Heart right ventricle (tissue), 16 donors: Measurements from ENCODE around the gene PYGB. TPM values are rescaled to one million over a fixed set of nuclear protein-coding genes. Genes with fewer than 3 reads are reported as not detected.

Experiments used
- ATAC-seq, 8 donors: fragments of 200-7000 bp; cut with Tn5 transposase; one replicate each; pipeline ENCODE4 v1.9.1; 2020; ENCODE audit warnings: mild to moderate bottlenecking in 8 of 8, moderate library complexity in 8 of 8, moderate number of reproducible peaks in 1 of 8
- DNase-seq, 2 donors: peaks; one replicate each; pipeline ENCODE4 v3.0.0-alpha.2; 2020
- H3K27ac ChIP-seq, 10 donors: fragments of 200-600 bp; sonication (generic) in 2 of 10; one replicate each; pipeline versions ENCODE4 v1.5.0 to v1.8.0; 2020 to 2022; ENCODE audit warnings: mild to moderate bottlenecking in 3 of 10
- H3K27me3 ChIP-seq, 7 donors: fragments of 200-600 bp; one replicate each; pipeline ENCODE4 v1.8.0; 2021 to 2022; ENCODE audit warnings: mild to moderate bottlenecking in 2 of 7
- H3K36me3 ChIP-seq, 9 donors: fragments of 200-600 bp; sonication (generic) in 1 of 9; one replicate each; pipeline versions ENCODE4 v1.5.0 to v1.8.0; 2020 to 2022; ENCODE audit warnings: mild to moderate bottlenecking in 2 of 9
- H3K4me1 ChIP-seq, 9 donors: fragments of 200-600 bp; sonication (generic) in 1 of 9; one replicate each; pipeline versions ENCODE4 v1.5.0 to v1.8.0; 2020 to 2022; ENCODE audit warnings: mild to moderate bottlenecking in 4 of 9
- H3K4me3 ChIP-seq, 10 donors: fragments of 200-600 bp; sonication (generic) in 2 of 10; one replicate each; pipeline versions ENCODE4 v1.5.0 to v1.8.0; 2020 to 2022; ENCODE audit warnings: mild to moderate bottlenecking in 7 of 10, moderate library complexity in 2 of 10
- H3K9me3 ChIP-seq, 11 donors: fragments of 200-600 bp in 10 of 11; sonication (generic) in 2 of 11; one replicate each; pipeline versions ENCODE4 v1.5.0 to v1.8.0; 2013 to 2022; ENCODE audit warnings: mild to moderate bottlenecking in 2 of 11, control low read depth in 1 of 11, moderate library complexity in 1 of 11
- CTCF ChIP-seq, 9 donors: fragments of 200-600 bp; sonication (generic) in 2 of 9; IDR thresholded peaks; one replicate each; pipeline versions ENCODE4 v1.5.0 to v1.8.0; 2021 to 2022; ENCODE audit warnings: antibody characterized with exemption in 9 of 9, mild to moderate bottlenecking in 5 of 9, moderate library complexity in 1 of 9
- WGBS, 2 donors: extraction: QIAGEN DNeasy Blood & Tissue Kit; methylation state at CpG; one replicate each; pipeline ENCODE4 v1.1.7; 2013; ENCODE audit warnings: inconsistent platforms in 1 of 2; 5-methylcytosine and 5-hydroxymethylcytosine counted together
- intact Hi-C, 10 donors: fragments of 100-400 bp; cut with DNase I; formaldehyde crosslinking; loops; one replicate each; pipeline versions ENCODE4 v1.11.1 to v1.14.2; 2022
- polyA plus RNA-seq, 2 donors: library from polyadenylated mRNA; stranded (reverse); fragments of 200-250 nt; gene quantifications; one replicate each; pipeline ENCODE4 v1.2.3, GENCODE V29; 2013
- total RNA-seq, 10 donors: library from RNA; stranded (reverse); fragmentation: NEBNext Ultra II Directional in 3 of 10; extraction: Animal tissue kit (Norgen Biotek cat#: 25700) in 3 of 10; gene quantifications; one replicate each; pipeline versions ENCODE4 v1.2.1 to v1.2.4, GENCODE V29; 2021 to 2023
- donor health status: Arrhythmogenic right ventricular cardiomyopathy.
- donor health status: ischemic (EF 13 %, LVEDD 7.1; RV severe dilation, severe dysfunction).
- donor health status: healthy with polysubstance abuse.
- donor health status: DM: no; HTN: yes; CAD: no.
- donor health status: DM: no; HTN: no; CAD: no.
- donor health status: ischemic (EF 25% LVEDD 6.9; RV normal size, moderate dysfunction).
- donor health status: ischemic (EF 25% LVEDD 5.7; RV mildly dilated, moderate dysfunction).
- donor health status: healthy.
- donor health status: DM: yes; HTN: yes; CAD: no.
- donor health status: Ischemic cardiomyopathy.
- donor health status: ischemic (EF 35%, LVEDD 5.7; RV mildly dilated, moderate dysfunction).
- donor health status: nonischemic (EF 11% LVEDD 7.7; RV severe dilation, severe dysfunction).
- donor health status: DM: yes; HTN: yes; CAD: no.
- donor health status: PGD.
- donor health status: ischemic (EF 29% LVEDD 5.4; RV normal size, mild dysfunction).
- donor health status: nonischemic (EF 23%, LVEDD 6.1; RV moderate dilation, normal function).

The PYGB gene
- total and polyA plus RNA-seq, 12 donors, result 83.1 to 462 (median 269) TPM

- Histone ChIP-seq H3K4me1 (peaks cover 0 to 16% (median 10%) of the 10 kb centered on the region in 9 donors), H3K27ac (no peak overlapping the region), H3K36me3 (peaks cover 4 to 100% (median 87%) of the 10 kb centered on the region in 9 donors), H3K4me3 (no peak overlapping the region), H3K27me3 (no peaks in the 10 kb centered on the region), H3K9me3 (no peaks in the 10 kb centered on the region)
- WGBS, 2 donors, result 81 to 84% methylated on average over 22 of the region's 22 CpGs
- TF ChIP-seq CTCF (IDR thresholded peaks at IDR 0.05), result no peak
- peak in 1 of 2 donors; percentile 2 for DNase-seq
- intact Hi-C loops, result no loop called here
- ATAC-seq, result no peak
Observed at GRCh38 chr20:25282034-25282781, 34.3 kb downstream of the PYGB start.

- H3K4me1 ChIP-seq, result peaks cover 0 to 10% (median 4%) of the 10 kb centered on the region in 9 donors
- H3K4me3 ChIP-seq, result no peak overlapping the region
- no peak for ATAC-seq
- H3K27me3 ChIP-seq, result no peaks in the 10 kb centered on the region
- intact Hi-C loops, result no loop called here
- no peak for DNase-seq
- peaks cover 4 to 100% (median 92%) of the 10 kb centered on the region in 9 donors for H3K36me3 ChIP-seq
- 86 to 91% methylated on average over 11 of the region's 11 CpGs for WGBS, 2 donors
- H3K9me3 ChIP-seq, result no peaks in the 10 kb centered on the region
- no peak for TF ChIP-seq CTCF (IDR thresholded peaks at IDR 0.05)
- H3K27ac ChIP-seq, result no peak overlapping the region
Observed at GRCh38 chr20:25282796-25283195, 34.9 kb downstream of the PYGB start.

- TF ChIP-seq CTCF (IDR thresholded peaks at IDR 0.05), result no peak
- H3K9me3 ChIP-seq, result no peaks in the 10 kb centered on the region
- WGBS, 2 donors, result 86 to 91% methylated on average over 24 of the region's 24 CpGs
- no peak overlapping the region for H3K27ac ChIP-seq
- intact Hi-C loops, result no loop called here
- H3K4me3 ChIP-seq, result no peak overlapping the region
- ATAC-seq (no peak), DNase-seq (peak in 1 of 2 donors; percentile 2)
- no peaks in the 10 kb centered on the region for H3K27me3 ChIP-seq
- H3K36me3 ChIP-seq, result peaks cover 4 to 100% (median 96%) of the 10 kb centered on the region in 9 donors
- H3K4me1 ChIP-seq, result peaks cover 0 to 4% (median 0%) of the 10 kb centered on the region in 9 donors
Observed at GRCh38 chr20:25283221-25283951, 35.5 kb downstream of the PYGB start.

GRCh38 chr20:25284131-25284601 lies 36.3 kb downstream of the PYGB start:
- intact Hi-C loops, result no loop called here
- Histone ChIP-seq H3K27ac (no peak overlapping the region), H3K4me1 (no peaks in the 10 kb centered on the region), H3K27me3 (no peaks in the 10 kb centered on the region), H3K9me3 (no peaks in the 10 kb centered on the region), H3K4me3 (no peak overlapping the region), H3K36me3 (peaks cover 4 to 100% (median 94%) of the 10 kb centered on the region in 9 donors)
- WGBS, 2 donors, result 75 to 84% methylated on average over 17 of the region's 17 CpGs
- no peak for TF ChIP-seq CTCF (IDR thresholded peaks at IDR 0.05)
- DNase-seq (no peak), ATAC-seq (no peak)
